ENCODE measurements around the gene SIRT7.

SIRT7 gene

DNA sequence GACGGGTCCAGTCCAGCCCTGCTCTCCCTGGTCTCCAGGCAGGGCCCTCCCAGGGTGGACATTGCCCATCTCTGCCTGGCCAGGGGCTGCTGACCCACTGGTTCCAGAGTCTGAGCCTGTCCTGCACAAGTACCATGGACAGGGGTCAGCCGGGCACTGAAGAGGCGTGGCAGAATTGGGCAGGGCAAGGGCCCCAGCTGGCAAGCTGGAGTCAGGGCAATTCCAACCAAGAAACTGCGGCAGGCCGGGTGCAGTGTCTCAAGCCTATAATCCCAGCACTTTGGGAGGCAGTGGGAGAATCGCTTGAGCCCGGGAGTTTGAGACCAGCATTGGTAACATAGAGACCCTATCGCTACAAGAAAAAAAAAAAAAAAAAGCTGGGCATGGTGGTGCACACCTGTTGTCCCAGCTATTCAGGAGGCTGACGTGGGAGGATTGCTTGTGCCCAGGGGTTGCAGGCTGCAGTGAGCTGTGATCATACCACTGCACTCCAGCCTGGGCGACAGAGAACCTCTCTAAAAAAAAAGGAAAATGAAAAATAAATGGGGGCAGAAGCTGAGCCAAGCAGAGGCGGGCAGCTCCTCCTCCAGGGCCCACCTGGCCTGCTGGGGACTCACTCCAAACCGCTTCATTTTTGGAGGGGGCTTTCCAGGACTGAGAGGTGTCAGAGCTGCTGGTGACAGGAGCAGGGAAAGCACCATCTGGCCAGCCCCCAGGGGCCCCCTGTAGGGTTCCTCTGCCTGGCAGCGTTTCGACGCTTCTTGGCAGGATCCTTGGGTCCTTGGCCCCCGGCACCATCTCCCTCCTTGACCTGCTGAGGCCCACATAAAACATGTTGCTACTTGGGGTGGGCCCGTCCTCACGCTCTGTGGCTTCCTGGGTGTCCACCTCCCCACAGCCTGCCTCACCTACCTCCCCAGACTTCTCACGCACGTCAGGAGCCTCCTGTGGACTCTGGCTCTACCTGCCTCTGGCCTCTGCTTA, 12.5 kb upstream of the SIRT7 start:
- no peak overlapping the region for H3K4me3 Mint-ChIP-seq
- peaks cover 4% of the 10 kb centered on the region for H3K27me3 Mint-ChIP-seq
- H3K36me3 Mint-ChIP-seq (ENCODE audit: low read depth): peaks cover 14% of the 10 kb centered on the region
- DNase-seq (no peak), ATAC-seq (no peak)
- peaks cover 35% of the 10 kb centered on the region for H3K4me1 Mint-ChIP-seq
- no peaks in the 10 kb centered on the region for H3K9me3 Mint-ChIP-seq
- H3K27ac Mint-ChIP-seq: no peak overlapping the region

DNA sequence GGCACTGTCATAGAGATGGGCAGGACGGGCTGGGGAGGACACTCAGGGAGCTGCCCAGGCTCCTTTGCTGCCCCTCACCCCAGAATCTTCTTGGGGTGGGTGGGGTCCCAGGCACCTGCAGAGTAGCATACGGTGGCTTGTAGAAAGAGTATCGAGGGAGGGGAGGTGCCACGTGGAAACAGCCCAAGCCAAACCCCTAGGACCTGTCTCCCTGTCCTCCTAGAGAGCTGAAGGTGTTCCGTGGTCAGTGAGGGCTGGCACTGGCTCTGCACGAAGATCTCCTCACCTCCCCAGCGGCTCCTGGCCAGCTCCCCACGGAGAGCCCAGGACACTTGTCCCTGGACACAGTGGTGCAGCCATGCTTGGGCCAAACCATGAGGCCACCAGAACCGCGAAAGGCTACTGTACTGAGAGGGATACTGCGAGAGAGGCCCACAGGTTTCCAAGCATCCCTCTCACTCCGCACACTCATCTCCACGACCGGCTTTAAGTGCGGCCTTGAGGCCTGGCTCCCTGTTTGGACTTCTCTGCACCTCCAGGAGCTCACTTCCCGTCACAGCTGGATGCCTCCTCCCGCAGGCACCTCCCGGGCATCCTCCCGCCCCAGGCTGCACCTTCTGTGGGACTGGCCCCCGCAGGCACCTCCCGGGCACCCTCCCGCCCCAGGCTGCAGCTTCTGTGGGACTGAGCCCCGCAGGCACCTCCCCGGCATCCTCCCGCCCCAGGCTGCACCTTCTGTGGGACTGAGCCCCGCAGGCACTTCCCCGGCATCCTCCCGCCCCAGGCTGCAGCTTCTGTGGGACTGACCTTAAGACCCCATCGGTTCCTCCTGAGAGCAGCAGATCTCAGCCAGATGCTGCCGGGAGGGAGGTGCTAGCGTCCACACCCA, 11.5 kb upstream of the SIRT7 start:
- Mint-ChIP-seq H3K9me3 (no peaks in the 10 kb centered on the region), H3K4me3 (peak overlapping the region; percentile 75), H3K27ac (no peak overlapping the region), H3K36me3 (ENCODE audit: low read depth) (peaks cover 14% of the 10 kb centered on the region), H3K27me3 (peaks cover 4% of the 10 kb centered on the region), H3K4me1 (peaks cover 35% of the 10 kb centered on the region)
- ATAC-seq (no peak), DNase-seq (no peak)

DNA sequence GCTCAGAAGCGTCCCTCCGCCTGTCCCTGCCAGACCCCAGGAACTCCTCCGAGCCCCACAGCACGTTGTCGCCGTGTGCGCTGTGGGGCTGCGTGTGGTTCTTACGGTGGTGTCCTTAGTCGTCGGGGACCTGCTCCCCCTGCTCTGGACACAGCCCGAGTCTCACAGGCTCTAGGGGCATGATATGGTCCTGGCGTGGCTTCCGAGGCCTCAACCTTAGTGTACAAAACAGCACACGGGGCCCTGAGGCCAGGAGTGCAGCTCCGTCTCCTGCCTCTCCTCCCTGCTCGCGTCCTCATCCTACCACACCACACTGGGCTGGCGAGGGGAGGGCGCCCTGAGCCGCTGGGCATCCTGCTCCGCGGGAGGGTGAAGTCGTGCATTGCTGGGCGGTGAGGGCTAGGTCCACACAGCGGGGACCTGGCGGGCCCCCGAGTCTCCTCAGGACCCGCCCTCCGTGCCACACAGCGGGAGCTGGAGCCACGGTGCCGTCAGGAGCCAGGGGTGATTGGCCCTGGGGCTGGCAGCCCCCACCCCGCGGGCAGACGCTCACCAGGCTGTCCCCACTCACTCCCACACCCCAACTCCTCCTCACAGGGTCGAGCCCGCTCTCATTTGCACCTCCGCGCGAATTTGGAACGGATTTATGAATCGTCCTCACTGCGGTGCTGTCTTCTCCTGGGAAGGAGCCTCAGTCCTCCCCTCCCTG, 10.7 kb upstream of the SIRT7 start:
- peaks cover 37% of the 10 kb centered on the region for H3K4me1 Mint-ChIP-seq
- H3K9me3 Mint-ChIP-seq: no peaks in the 10 kb centered on the region
- H3K36me3 Mint-ChIP-seq (ENCODE audit: low read depth): peaks cover 10% of the 10 kb centered on the region
- peak overlapping the region; percentile 75 for H3K4me3 Mint-ChIP-seq
- ATAC-seq (no peak), DNase-seq (no peak)
- H3K27me3 Mint-ChIP-seq: peaks cover 4% of the 10 kb centered on the region
- H3K27ac Mint-ChIP-seq: no peak overlapping the region

DNA sequence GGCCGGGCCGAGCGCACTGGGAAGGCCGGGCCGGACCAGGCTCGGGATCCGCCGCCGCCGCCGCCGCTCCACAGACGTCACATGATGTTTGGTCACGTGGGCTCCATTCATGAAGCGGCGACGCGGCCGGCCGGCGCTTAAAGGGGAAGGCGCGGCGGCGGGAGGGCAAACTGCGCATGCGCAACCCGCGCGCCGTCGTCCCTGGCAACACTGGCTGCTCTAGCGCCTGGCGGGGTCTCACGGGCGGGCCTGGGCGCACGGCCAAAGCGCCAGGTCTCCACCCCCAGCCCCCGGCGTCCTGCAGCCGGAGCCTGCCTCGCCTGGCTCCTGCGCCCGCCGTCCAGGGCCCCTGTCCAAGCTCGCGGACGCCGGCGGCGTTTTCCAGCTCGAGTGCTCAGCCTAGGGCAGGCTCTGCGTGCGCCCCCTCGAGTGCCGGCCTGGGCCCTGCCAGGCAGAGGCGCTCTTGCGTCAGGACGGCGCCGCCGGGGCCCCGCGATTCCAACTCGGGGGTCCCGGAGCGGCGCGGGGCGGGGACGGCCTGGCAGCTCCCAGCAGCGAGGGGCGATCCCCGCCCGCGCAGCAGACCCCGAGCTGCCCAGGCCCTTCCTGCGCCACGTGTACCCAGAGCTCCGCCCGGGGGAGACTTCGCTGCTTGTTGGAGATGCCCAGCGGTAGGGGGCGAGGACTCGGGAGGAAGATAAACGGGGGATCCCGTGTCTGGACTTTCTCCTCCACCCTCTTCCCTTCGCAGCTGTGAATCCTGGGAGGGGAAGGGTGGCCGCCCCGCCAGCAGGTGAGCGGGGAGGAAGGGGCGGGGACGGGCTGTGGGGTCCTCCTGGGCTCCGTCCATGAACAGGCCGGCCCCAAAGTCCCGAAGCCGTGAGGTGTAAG, 9.9 kb upstream of the SIRT7 start, which contains the start of gene MAFG:
Gene MAFG, minus strand, starts transcription at position 83 of the 891 bp plus-strand sequence. CDS start 4,550 bp downstream, outside the sequence.
- peaks cover 4% of the 10 kb centered on the region for H3K27me3 Mint-ChIP-seq
- no peaks in the 10 kb centered on the region for H3K9me3 Mint-ChIP-seq
- DNase-seq (peak; percentile 93), ATAC-seq (peak; percentile 67)
- peak within 1 kb of the TSS; percentile 79 for H3K27ac Mint-ChIP-seq
- peaks cover 6% of the 10 kb centered on the region for H3K36me3 Mint-ChIP-seq (ENCODE audit: low read depth)
- H3K4me3 Mint-ChIP-seq: peak within 1 kb of the TSS; percentile 83
- H3K4me1 Mint-ChIP-seq: peaks cover 35% of the 10 kb centered on the region

DNA sequence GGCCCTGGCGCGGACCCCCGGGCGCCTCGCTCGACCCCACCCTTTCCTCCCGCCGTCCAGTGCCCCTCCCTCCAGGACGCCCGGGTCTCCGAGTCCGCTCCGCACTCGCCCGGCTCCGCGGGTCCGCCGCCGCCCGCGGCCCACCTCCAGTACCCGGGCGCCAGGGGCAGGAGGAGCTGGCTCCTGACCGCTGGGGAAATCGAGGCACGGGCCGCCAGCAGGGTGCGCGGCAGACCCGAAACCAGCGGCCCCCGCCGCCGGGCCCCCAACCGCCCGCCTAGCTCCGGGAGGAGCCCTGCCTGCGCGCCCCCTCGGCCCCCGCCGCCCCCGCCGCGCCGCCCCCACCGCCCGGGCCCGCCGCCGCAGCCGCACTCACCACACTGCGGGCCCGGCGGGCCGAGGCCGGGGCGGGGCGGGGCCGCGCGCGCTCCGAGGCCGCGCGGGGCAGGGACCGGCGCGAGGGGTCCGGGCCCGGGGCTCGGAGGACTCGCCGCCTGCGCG, 9.2 kb upstream of the SIRT7 start:
- Mint-ChIP-seq H3K4me1 (peaks cover 31% of the 10 kb centered on the region), H3K27me3 (peaks cover 4% of the 10 kb centered on the region), H3K27ac (no peak overlapping the region), H3K9me3 (no peaks in the 10 kb centered on the region), H3K4me3 (peak overlapping the region; percentile 83), H3K36me3 (ENCODE audit: low read depth) (peaks cover 3% of the 10 kb centered on the region)
- ATAC-seq (no peak), DNase-seq (no peak)

DNA sequence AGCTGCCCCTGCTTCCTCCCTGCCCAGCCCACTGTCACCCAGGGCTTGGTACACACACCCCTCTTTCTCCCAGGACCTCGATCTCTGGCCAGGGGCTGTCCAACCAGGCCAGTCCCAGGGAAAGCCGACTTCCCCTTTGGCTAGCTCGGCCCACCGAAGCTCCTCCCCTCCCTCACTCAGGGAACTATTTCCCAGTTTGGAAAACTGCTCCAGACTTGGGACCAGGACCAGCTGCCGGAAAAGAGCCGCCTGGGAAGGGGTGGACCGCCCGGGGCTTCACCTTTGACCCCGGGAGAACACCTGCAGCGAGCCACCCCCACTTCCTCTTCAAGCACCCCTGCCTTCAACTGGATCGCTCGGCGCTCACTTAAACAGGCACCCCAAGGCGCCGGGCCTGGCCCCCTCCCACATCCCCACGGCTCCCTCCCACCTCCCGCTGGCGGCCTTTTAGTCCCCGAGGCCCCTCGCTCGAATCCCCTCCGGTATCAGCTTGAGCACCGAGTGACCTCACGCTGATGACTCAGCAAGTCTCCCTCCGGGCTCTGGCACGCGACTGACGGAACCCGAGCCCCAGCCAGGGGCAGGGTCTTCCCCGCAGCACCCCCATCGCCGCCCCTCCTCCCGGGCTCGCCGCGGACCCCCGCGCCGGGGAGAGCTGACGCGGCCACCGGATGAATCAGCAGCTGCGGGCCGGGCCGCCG, 8.6 kb upstream of the SIRT7 start:
- no peaks in the 10 kb centered on the region for H3K9me3 Mint-ChIP-seq
- DNase-seq (peak; percentile 67), ATAC-seq (peak; percentile 13)
- H3K4me1 Mint-ChIP-seq: peaks cover 30% of the 10 kb centered on the region
- H3K4me3 Mint-ChIP-seq: peak overlapping the region; percentile 83
- peaks cover 4% of the 10 kb centered on the region for H3K27me3 Mint-ChIP-seq
- H3K36me3 Mint-ChIP-seq (ENCODE audit: low read depth): no peaks in the 10 kb centered on the region
- H3K27ac Mint-ChIP-seq: peak overlapping the region; percentile 79

DNA sequence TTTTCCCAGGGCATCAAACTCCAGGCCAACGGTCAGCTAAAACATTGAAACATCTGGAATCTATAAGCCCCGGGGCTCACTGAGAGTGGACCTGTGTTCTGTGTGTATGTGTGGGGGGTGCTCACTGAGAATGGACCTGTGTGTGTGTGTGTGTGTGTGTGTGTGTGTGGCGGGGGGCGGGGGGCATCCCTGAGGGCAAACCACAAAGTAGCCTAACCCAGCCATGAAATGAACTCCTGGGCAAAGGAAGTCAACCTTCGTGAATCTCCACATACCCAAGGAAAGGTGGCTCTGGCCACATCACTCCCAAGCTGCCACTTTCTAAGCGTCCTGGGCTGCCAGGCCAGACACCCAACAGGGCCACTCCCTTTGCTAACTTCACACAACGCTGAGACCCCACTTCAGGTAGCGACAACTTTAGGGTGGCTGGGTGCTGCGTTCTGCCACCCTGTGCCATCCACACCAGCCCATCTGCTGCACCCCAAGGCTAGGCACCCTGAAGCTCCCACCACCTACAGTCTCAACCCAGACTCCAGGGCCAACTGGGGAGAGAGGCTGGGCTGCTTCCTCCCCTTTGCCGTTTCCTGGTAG, 8.0 kb upstream of the SIRT7 start:
- peak overlapping the region; percentile 83 for H3K4me3 Mint-ChIP-seq
- ATAC-seq (no peak), DNase-seq (no peak)
- H3K9me3 Mint-ChIP-seq: no peaks in the 10 kb centered on the region
- H3K27ac Mint-ChIP-seq: peak overlapping the region; percentile 79
- H3K36me3 Mint-ChIP-seq (ENCODE audit: low read depth): peaks cover 3% of the 10 kb centered on the region
- peaks cover 4% of the 10 kb centered on the region for H3K27me3 Mint-ChIP-seq
- H3K4me1 Mint-ChIP-seq: peaks cover 27% of the 10 kb centered on the region

DNA sequence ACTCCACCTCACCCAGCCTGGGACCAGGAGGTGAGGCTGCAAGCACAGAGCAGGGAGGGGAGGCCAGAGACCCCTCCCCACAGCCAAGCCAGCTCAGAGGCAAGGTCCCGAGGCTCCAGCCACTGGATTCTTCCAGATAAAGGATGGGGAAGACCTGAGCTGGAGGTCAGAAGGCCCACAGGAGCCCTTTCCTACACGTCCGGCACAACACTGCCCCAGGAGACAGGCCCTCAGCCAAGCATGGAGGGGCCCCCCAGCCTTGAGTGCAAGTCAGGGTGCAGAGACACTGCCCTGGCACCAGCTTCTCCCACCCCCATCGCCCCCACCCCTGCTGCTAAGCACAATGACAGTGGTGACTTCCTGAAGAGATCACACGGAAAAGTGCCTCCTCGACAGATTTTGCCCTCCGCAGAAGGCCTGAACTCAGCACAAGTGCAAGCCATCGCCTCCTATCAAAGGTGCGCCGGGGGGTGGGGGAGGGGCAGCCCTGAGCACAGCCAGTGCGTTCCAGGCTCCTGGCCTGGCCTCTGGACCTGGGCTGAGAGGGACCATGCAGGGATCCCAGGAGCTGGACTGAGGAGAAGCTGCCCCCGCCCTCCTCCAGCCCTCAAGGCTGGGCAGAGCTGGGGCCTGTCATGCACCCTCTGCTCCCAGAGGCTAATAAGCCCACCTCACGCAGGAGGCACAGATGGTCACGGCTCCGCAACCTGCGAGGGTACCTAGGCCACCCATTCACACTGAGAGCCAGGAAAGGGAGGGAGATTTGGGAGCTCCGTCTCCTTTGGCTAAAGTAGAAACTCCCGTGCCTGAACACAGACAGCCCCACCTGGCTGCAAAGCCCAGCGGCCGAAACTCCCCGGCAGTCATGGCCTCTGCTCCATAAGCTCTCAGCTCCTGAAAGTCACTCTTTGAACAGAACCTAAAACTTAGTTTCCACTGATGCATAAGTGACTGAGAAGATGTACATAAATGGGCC, 6.9 kb upstream of the SIRT7 start:
- Mint-ChIP-seq H3K9me3 (no peaks in the 10 kb centered on the region), H3K27ac (no peak overlapping the region), H3K4me3 (peak overlapping the region; percentile 32), H3K27me3 (peaks cover 4% of the 10 kb centered on the region), H3K4me1 (peaks cover 22% of the 10 kb centered on the region), H3K36me3 (ENCODE audit: low read depth) (peaks cover 3% of the 10 kb centered on the region)
- ATAC-seq: no peak
- no peak for DNase-seq

DNA sequence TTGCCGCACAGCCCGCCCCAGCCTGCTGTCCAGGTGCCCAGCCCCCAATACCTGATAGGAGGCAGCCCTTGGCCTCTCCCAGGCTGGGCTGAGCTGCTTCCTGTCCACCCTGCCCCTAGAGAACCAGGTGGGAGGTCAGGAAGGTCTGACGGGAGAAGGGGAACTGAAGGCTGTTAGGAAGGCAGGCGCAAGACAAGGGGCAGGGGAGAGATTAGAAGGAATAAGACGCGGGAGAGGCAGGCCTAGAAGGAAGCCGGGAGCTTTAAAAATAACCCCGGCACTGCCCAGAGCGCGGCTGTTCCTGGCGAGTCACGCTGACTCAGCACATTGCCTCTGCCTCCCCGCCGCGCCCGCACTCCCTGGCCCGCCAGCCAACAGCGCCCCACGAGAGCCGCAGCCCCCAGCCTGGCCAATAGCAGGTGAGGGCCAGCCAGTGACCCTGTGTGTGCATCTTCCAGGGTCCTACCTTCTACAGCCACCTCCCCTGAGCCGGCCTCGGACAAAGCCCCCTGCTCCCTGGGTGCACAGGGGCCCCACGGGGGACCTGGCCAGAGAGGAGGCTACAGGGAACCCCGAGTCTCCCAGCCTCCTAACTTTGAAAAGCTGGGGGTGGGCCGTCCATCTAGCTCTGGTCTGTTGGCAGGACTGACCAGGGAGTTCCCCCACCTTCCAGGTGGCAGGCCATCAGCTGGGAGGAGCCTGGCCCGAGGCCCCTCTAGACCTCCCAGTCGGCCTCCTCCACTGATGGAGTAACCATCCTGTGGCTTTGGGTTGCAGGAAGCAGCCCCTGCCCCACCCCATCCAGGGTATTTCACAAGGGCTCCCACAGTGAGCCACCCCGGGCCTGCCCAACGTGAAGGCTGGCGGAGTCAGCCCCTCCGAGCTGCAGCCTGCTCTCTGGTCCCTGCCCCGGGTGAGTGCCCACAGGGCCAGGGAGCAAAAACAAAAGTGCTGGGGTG, 5.6 kb upstream of the SIRT7 start:
- Mint-ChIP-seq H3K4me3 (no peak overlapping the region), H3K27ac (no peak overlapping the region), H3K4me1 (peaks cover 22% of the 10 kb centered on the region), H3K9me3 (no peaks in the 10 kb centered on the region), H3K36me3 (ENCODE audit: low read depth) (peaks cover 3% of the 10 kb centered on the region), H3K27me3 (no peaks in the 10 kb centered on the region)
- DNase-seq (no peak), ATAC-seq (no peak)

DNA sequence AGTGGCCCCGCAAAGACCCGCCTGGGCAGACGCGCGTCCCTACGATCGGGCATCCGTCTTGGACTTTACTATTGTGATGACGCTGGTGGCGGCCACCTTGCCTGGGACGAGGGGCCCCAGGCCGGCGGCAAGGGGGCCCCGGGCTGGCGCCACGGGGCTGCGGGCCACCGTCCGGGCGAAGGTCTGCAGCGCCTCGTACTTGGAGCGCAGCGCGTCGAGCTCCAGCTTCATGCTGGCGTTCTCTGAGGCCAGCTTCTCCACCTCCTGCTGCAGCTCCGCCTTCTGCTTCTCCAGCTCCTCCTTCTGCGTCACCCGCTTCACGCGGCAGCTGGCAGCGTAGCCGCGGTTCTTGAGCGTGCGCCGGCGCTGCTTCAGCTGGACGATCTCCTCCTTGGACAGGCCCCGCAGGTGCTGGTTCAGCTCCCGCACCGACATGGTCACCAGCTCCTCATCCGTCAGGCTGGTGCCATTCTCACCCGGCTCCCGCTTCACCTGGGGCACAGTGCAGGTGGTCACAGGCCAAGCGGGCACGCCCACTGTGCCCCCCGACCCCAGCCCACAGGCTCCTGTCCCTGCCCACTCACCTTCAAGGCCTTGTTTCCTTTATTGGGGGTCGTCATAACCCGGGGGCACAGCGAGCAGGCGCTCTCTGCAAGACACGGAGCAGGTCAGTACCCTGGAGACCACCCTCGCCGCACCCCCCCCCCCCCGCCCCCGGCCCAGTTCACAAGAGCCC, 4.8 kb upstream of the SIRT7 start:
- Mint-ChIP-seq H3K4me3 (no peak overlapping the region), H3K27ac (no peak overlapping the region), H3K27me3 (no peaks in the 10 kb centered on the region), H3K36me3 (ENCODE audit: low read depth) (peaks cover 3% of the 10 kb centered on the region), H3K4me1 (peaks cover 26% of the 10 kb centered on the region), H3K9me3 (no peaks in the 10 kb centered on the region)
- ATAC-seq (no peak), DNase-seq (no peak)
